H1 (cell line): ENCODE results near the gene RASD1. TPM values are rescaled to one million over a fixed set of nuclear protein-coding genes. Genes with fewer than 3 reads are reported as not detected.

Experiments
- CTCF ChIA-PET: fragments of 300-600 bp; sonication (Branson Sonifier 250); formaldehyde crosslinking; loops from one replicate; lab custom pipeline; 2021; ENCODE audit not compliant: partially characterized antibody; lab: Charles Lee
- POLR2A ChIA-PET: fragments of 300-600 bp; sonication (Branson Sonifier 250); formaldehyde crosslinking; loops from one replicate; lab custom pipeline; 2021; ENCODE audit warnings: inconsistent platforms; ENCODE audit not compliant: partially characterized antibody; lab: Charles Lee
- DNase-seq, 2 experiments: peaks; one replicate each; pipeline versions ENCODE4 v3.0.0 to v3.0.0-alpha.2; 2010 to 2022; ENCODE audit warnings: low spot score in 2 of 2, low read depth in 1 of 2, mixed read lengths in 1 of 2
- FAIRE-seq: peaks from 2 replicates; lab custom pipeline; 2011; peaks lifted over from hg19 to GRCh38; lab: Jason Lieb, UNC
- H2AFZ ChIP-seq: 2 replicates; pipeline ENCODE4 v1.8.1; 2012; ENCODE audit warnings: low read length, inconsistent platforms
- H2AK5ac ChIP-seq: 2 replicates; pipeline ENCODE4 v1.6.1; 2013; ENCODE audit warnings: low read depth, low read length
- H2BK120ac ChIP-seq: replicated peaks from 2 replicates; pipeline ENCODE3; 2013; ENCODE audit warnings: low read depth, low read length, inconsistent platforms
- H2BK12ac ChIP-seq: 2 replicates; pipeline ENCODE4 v1.6.1; 2013; ENCODE audit warnings: low read depth, low read length
- H2BK15ac ChIP-seq: 2 replicates; pipeline ENCODE4 v1.6.1; 2013; ENCODE audit warnings: low read length
- H2BK20ac ChIP-seq: 2 replicates; pipeline ENCODE4 v1.6.1; 2013; ENCODE audit warnings: low read length
- H2BK5ac ChIP-seq: 2 replicates; pipeline ENCODE4 v1.6.1; 2013; ENCODE audit warnings: low read depth, low read length
- H3K14ac ChIP-seq: 2 replicates; pipeline ENCODE4 v1.6.1; 2013; ENCODE audit warnings: inconsistent platforms; ENCODE audit not compliant: insufficient read length
- H3K18ac ChIP-seq: 2 replicates; pipeline ENCODE4 v1.6.1; 2013; ENCODE audit warnings: low read length; ENCODE audit errors: extremely low read depth
- H3K23ac ChIP-seq: 2 replicates; pipeline ENCODE4 v1.6.1; 2013; ENCODE audit warnings: inconsistent platforms; ENCODE audit not compliant: insufficient read length
- H3K23me2 ChIP-seq: 2 replicates; pipeline ENCODE4 v1.6.1; 2013; ENCODE audit warnings: low read depth, low read length
- H3K27ac ChIP-seq: 2 replicates; pipeline ENCODE4 v1.6.1; 2011; ENCODE audit warnings: low read depth, low read length, inconsistent platforms
- H3K27me3 ChIP-seq, 4 experiments: replicated peaks in 1 of 4; 1 replicate in 1 of 4; 2 replicates in 3 of 4; pipeline versions ENCODE4 v1.6.1 to v1.8.1; 2011 to 2013; ENCODE audit warnings: low read length in 3 of 4, mild to moderate bottlenecking in 3 of 4, inconsistent platforms in 2 of 4, mixed read lengths in 2 of 4, moderate library complexity in 1 of 4; ENCODE audit not compliant: control insufficient read depth in 3 of 4, insufficient read depth in 3 of 4; ENCODE audit errors: extremely low read depth in 1 of 4
- H3K36me3 ChIP-seq, 4 experiments: 2 replicates each; pipeline versions ENCODE4 v1.6.1 to v1.8.1; 2011 to 2013; ENCODE audit warnings: mild to moderate bottlenecking in 4 of 4, low read length in 3 of 4, moderate library complexity in 2 of 4, control low read depth in 1 of 4, inconsistent platforms in 1 of 4; ENCODE audit not compliant: insufficient read depth in 4 of 4, control insufficient read depth in 2 of 4
- H3K4ac ChIP-seq: replicated peaks from 2 replicates; pipeline ENCODE3; 2013; ENCODE audit warnings: low read length, low read depth, mixed read lengths, inconsistent platforms; ENCODE audit not compliant: insufficient read length
- H3K4me1 ChIP-seq, 4 experiments: replicated peaks in 1 of 4; 1 replicate in 1 of 4; 2 replicates in 3 of 4; pipeline versions ENCODE4 v1.6.1 to v1.8.1; 2011 to 2013; ENCODE audit warnings: low read length in 3 of 4, inconsistent platforms in 2 of 4, mixed read lengths in 1 of 4; ENCODE audit not compliant: insufficient read depth in 4 of 4, control insufficient read depth in 3 of 4
- H3K4me2 ChIP-seq, 2 experiments: 2 replicates each; pipeline versions ENCODE4 v1.6.1 to v1.8.1; 2011 to 2013; ENCODE audit warnings: low read depth in 2 of 2, low read length in 2 of 2, control low read depth in 1 of 2, inconsistent platforms in 1 of 2, mild to moderate bottlenecking in 1 of 2; ENCODE audit not compliant: insufficient read depth in 1 of 2
- H3K4me3 ChIP-seq, 4 experiments: fragments of 200-600, 300-600 bp in 1 of 4; sonication (generic), shearing (Covaris generic), sonication (Bioruptor Twin) in 1 of 4; 2 replicates each; pipeline versions ENCODE4 v1.5.1 to v1.8.1; 2011 to 2016; ENCODE audit warnings: low read length in 4 of 4, low read depth in 3 of 4, control low read depth in 2 of 4, inconsistent platforms in 2 of 4, mild to moderate bottlenecking in 2 of 4, mixed read lengths in 1 of 4, moderate library complexity in 1 of 4; ENCODE audit not compliant: insufficient read depth in 2 of 4; ENCODE audit errors: extremely low read depth in 1 of 4
- H3K56ac ChIP-seq: replicated peaks from 2 replicates; pipeline ENCODE3; 2013; ENCODE audit warnings: low read depth, mild to moderate bottlenecking, mixed read lengths, low read length, inconsistent platforms; ENCODE audit not compliant: insufficient read length
- H3K79me1 ChIP-seq: 2 replicates; pipeline ENCODE4 v1.6.1; 2013; ENCODE audit warnings: low read depth, low read length, control low read depth
- H3K79me2 ChIP-seq, 2 experiments: 2 replicates each; pipeline versions ENCODE4 v1.6.1 to v1.8.1; 2012 to 2013; ENCODE audit warnings: low read length in 2 of 2, mild to moderate bottlenecking in 2 of 2, inconsistent platforms in 1 of 2; ENCODE audit not compliant: insufficient read depth in 2 of 2, control insufficient read depth in 1 of 2
- H3K9ac ChIP-seq, 4 experiments: replicated peaks in 1 of 4; 1 replicate in 1 of 4; 2 replicates in 3 of 4; pipeline versions ENCODE4 v1.6.1 to v1.8.1; 2011 to 2013; ENCODE audit warnings: low read depth in 3 of 4, low read length in 3 of 4, control low read depth in 2 of 4, mild to moderate bottlenecking in 2 of 4, moderate library complexity in 2 of 4, inconsistent platforms in 1 of 4; ENCODE audit errors: extremely low read depth in 1 of 4
- H3K9me3 ChIP-seq, 2 experiments: 2 replicates each; pipeline versions ENCODE4 v1.6.1 to v1.8.1; 2012 to 2013; ENCODE audit warnings: mild to moderate bottlenecking in 2 of 2, moderate library complexity in 2 of 2, control low read depth in 1 of 2, inconsistent platforms in 1 of 2, low read depth in 1 of 2, low read length in 1 of 2, mixed read lengths in 1 of 2; ENCODE audit not compliant: insufficient read depth in 2 of 2
- H4K20me1 ChIP-seq, 2 experiments: replicated peaks in 1 of 2; 2 replicates each; pipeline versions ENCODE3 to v1.8.1; 2011 to 2013; ENCODE audit warnings: inconsistent platforms in 2 of 2, low read length in 2 of 2, mild to moderate bottlenecking in 1 of 2; ENCODE audit not compliant: insufficient read depth in 2 of 2, control insufficient read depth in 1 of 2
- H4K5ac ChIP-seq: 2 replicates; pipeline ENCODE4 v1.6.1; 2013; ENCODE audit warnings: low read length, low read depth, mixed read lengths, inconsistent platforms; ENCODE audit not compliant: insufficient read length
- H4K8ac ChIP-seq: 2 replicates; pipeline ENCODE4 v1.8.0; 2013; ENCODE audit warnings: mild to moderate bottlenecking, moderate library complexity, low read length, inconsistent platforms; ENCODE audit not compliant: insufficient read depth; ENCODE audit errors: extremely low read depth
- H4K91ac ChIP-seq: replicated peaks from 2 replicates; pipeline ENCODE3; 2013; ENCODE audit warnings: low read length, mixed read lengths, inconsistent platforms; ENCODE audit not compliant: insufficient read length
- ASH2L ChIP-seq: fragments of 200-600, 300-600 bp; sonication (generic); IDR thresholded peaks from one replicate; pipeline ENCODE4 v1.7.1; 2017; ENCODE audit warnings: low read length
- ATF3 ChIP-seq: IDR thresholded peaks from 2 replicates; pipeline ENCODE4 v1.6.1; 2011; ENCODE audit warnings: low read depth, mild to moderate bottlenecking, low read length; ENCODE audit not compliant: insufficient read depth
- CEBPB ChIP-seq: IDR thresholded peaks from 2 replicates; pipeline ENCODE4 v1.6.1; 2012; ENCODE audit warnings: low read depth, low read length
- E2F6 ChIP-seq: IDR thresholded peaks from 2 replicates; pipeline ENCODE4 v1.6.1; 2012; ENCODE audit warnings: inconsistent platforms
- EP300 ChIP-seq, 2 experiments: IDR thresholded peaks; 1 replicate in 1 of 2; 2 replicates in 1 of 2; pipeline ENCODE4 v1.6.1; 2011 to 2012; ENCODE audit warnings: low read depth in 2 of 2, low read length in 2 of 2, mild to moderate bottlenecking in 2 of 2, borderline replicate concordance in 1 of 2, inconsistent platforms in 1 of 2, moderate library complexity in 1 of 2
- EZH2 ChIP-seq: fragments of 200-600 bp; sonication (generic); IDR thresholded peaks from 2 replicates; pipeline ENCODE4 v1.7.1; 2012; ENCODE audit warnings: low read depth, mild to moderate bottlenecking, moderate library complexity, low read length, inconsistent platforms; ENCODE audit not compliant: severe bottlenecking
- NRF1 ChIP-seq: IDR thresholded peaks from 2 replicates; pipeline ENCODE4 v1.6.1; 2011; ENCODE audit warnings: mild to moderate bottlenecking, low read depth, low read length, improper control_type of control experiment
- RBBP5 ChIP-seq: IDR thresholded peaks from 2 replicates; pipeline ENCODE4 v1.7.1; 2012; ENCODE audit warnings: low read depth, mild to moderate bottlenecking, inconsistent platforms, low read length, moderate library complexity, borderline replicate concordance
- RFX5 ChIP-seq: IDR thresholded peaks from 2 replicates; pipeline ENCODE4 v1.6.1; 2011; ENCODE audit warnings: low read depth, low read length, improper control_type of control experiment, borderline replicate concordance
- YY1 ChIP-seq: IDR thresholded peaks from 2 replicates; pipeline ENCODE4 v1.6.1; 2011; ENCODE audit warnings: low read depth, mild to moderate bottlenecking, low read length
- WGBS, 2 experiments: shearing (Covaris generic) in 1 of 2; methylation state at CpG; one replicate each; pipeline versions ENCODE4 v1.1.6 to v1.1.7; 2013 to 2015; ENCODE audit warnings: low lambda C conversion rate in 2 of 2, mixed read lengths in 2 of 2, inconsistent platforms in 1 of 2, low coverage in 1 of 2, missing lambda C conversion rate in 1 of 2; ENCODE audit not compliant: insufficient replicate concordance in 2 of 2, insufficient coverage in 1 of 2, insufficient read length in 1 of 2; ENCODE audit errors: extremely low coverage in 1 of 2, missing lambda C conversion rate in 1 of 2; 5-methylcytosine and 5-hydroxymethylcytosine counted together
- polyA plus RNA-seq, 7 experiments: library from polyadenylated mRNA; depleted of rRNA in 3 of 7; stranded (reverse) in 5 of 7; unstranded in 2 of 7; fragments of >200 nt in 5 of 7; fragments of 200-250 nt in 2 of 7; gene quantifications; 1 replicate in 5 of 7; 2 replicates in 1 of 7; 4 replicates in 1 of 7; pipeline versions ENCODE4 v1.2.1 to v1.2.3, GENCODE V29; 2011 to 2013; ENCODE audit warnings: missing spikeins in 2 of 7, mixed read lengths in 2 of 7
- total RNA-seq: library from RNA; stranded (reverse); fragmentation: NEBNext Ultra II Directional; extraction: Animal tissue kit (Norgen Biotek cat#: 25700); gene quantifications from 2 replicates; pipeline ENCODE4 v1.2.1, GENCODE V29; 2021

Gene RASD1
- total and polyA plus RNA-seq, 2 of the 8 experiments (the other 6 are each of a cell fraction or from before 2014, with no cell fraction given), result 2.3 to 2.6 TPM

- Histone ChIP-seq H3K27ac (no peak overlapping the region), H4K8ac (no peak overlapping the region), H2AK5ac (no peak overlapping the region), H3K4me1 (peaks cover 0 to 2% (median 0%) of the 10 kb centered on the region in 4 experiments; a peak in 1 of 7 replicates), H3K36me3 (no peaks in the 10 kb centered on the region), H4K20me1 (peaks cover 0 to 2% of the 10 kb centered on the region in 2 experiments), H3K56ac (no peak overlapping the region), H3K23ac (no peak overlapping the region), H3K79me2 (no peaks in the 10 kb centered on the region), H3K9ac (no peak overlapping the region), H4K5ac (no peak overlapping the region), H3K79me1 (no peaks in the 10 kb centered on the region), H3K4me3 (no peak overlapping the region), H3K4me2 (no peak overlapping the region), H2AFZ (no peak overlapping the region), H2BK20ac (no peak overlapping the region), H3K14ac (no peak overlapping the region), H4K91ac (no peak overlapping the region), H3K4ac (no peak overlapping the region), H2BK15ac (no peak overlapping the region), H3K9me3 (no peaks in the 10 kb centered on the region), H3K23me2 (no peaks in the 10 kb centered on the region), H2BK12ac (no peak overlapping the region), H2BK5ac (no peak overlapping the region), H3K27me3 (no peaks in the 10 kb centered on the region; a peak in 3 of 7 replicates), H2BK120ac (no peak overlapping the region), H3K18ac (no peak overlapping the region)
- POLR2A ChIA-PET, result interaction anchor here (2.2 kb wide), 1 partner anchor 8 kb away, joined by 6 read pairs; the partner anchor contains the start of gene RASD1
- no peak for FAIRE-seq
- DNase-seq, result no peak
- 85% methylated on average over 4 of the region's 7 CpGs; no CpG with 5 or more reads in 1 of the 2 experiments for WGBS, 2 experiments
- TF ChIP-seq ATF3, result no peak
- no peak for TF ChIP-seq EP300 (IDR thresholded peaks at IDR 0.05; ENCODE audit: borderline replicate concordance in 1 of 2, low read depth in 2 of 2, low read length in 2 of 2)
- no peak for TF ChIP-seq CEBPB
- no peak for TF ChIP-seq E2F6
- TF ChIP-seq ASH2L, result no peak
- TF ChIP-seq NRF1, result no peak
- no peak for TF ChIP-seq EZH2
- no peak for TF ChIP-seq RFX5
- no peak for TF ChIP-seq RBBP5
- TF ChIP-seq YY1, result no peak
- CTCF ChIA-PET, result interaction anchor here (0.8 to 5.1 kb wide), 6 partner anchors 15 to 148 kb away, joined by 3 to 40 read pairs (median 10); no protein-coding TSS in a partner anchor
Observed at GRCh38 chr17:17503566-17504130, 7.5 kb upstream of the RASD1 start.
